Endometrium (tissue), 2 donors: ENCODE data around the gene DOCK1.

Source experiments
- FAIRE-seq: peaks from 2 replicates; lab custom pipeline; 2012; peaks lifted over from hg19 to GRCh38; lab: Jason Lieb, UNC
- donor health status: control.
- donor health status: control.

Gene DOCK1

GRCh38 chr10:127467811-127468210 is 562.6 kb downstream of the DOCK1 start:
- FAIRE-seq = no peak

- no peak for FAIRE-seq
Measured at GRCh38 chr10:127468632-127469031, 563.4 kb downstream of the DOCK1 start.

GRCh38 chr10:127470911-127471310 is 565.7 kb downstream of the DOCK1 start:
- FAIRE-seq = no peak

GRCh38 chr10:127472976-127473375 is 567.7 kb downstream of the DOCK1 start:
- FAIRE-seq = no peak

- FAIRE-seq = no peak
Measured at GRCh38 chr10:127474501-127474900, 569.3 kb downstream of the DOCK1 start.

GRCh38 chr10:127485153-127485857 is 580.1 kb downstream of the DOCK1 start:
- FAIRE-seq = no peak

- FAIRE-seq = no peak
Measured at GRCh38 chr10:127486355-127486754, 581.1 kb downstream of the DOCK1 start.

- no peak for FAIRE-seq
Measured at GRCh38 chr10:127492607-127493250, 587.5 kb downstream of the DOCK1 start.

GRCh38 chr10:127496035-127496434 is 590.8 kb downstream of the DOCK1 start:
- no peak for FAIRE-seq

GRCh38 chr10:127497685-127498084 is 592.5 kb downstream of the DOCK1 start:
- FAIRE-seq = no peak

- FAIRE-seq = no peak
Measured at GRCh38 chr10:127498087-127498486, 592.9 kb downstream of the DOCK1 start.

- FAIRE-seq = no peak
Measured at GRCh38 chr10:127500127-127500526, 594.9 kb downstream of the DOCK1 start.
